Amniotic epithelial cell (primary cell): ENCODE measurements around the gene FAM131B.
A peak's percentile ranks its signal among the peaks of the same experiment; 100 is the strongest.

Experiments
- DNase-seq: peaks from one replicate; pipeline ENCODE4 v3.0.0-alpha.2; 2010; ENCODE audit warnings: low read depth

The FAM131B gene

GRCh38 chr7:143382126-143382790 lies 19.7 kb upstream of the FAM131B start:
- DNase-seq = no peak

DNA sequence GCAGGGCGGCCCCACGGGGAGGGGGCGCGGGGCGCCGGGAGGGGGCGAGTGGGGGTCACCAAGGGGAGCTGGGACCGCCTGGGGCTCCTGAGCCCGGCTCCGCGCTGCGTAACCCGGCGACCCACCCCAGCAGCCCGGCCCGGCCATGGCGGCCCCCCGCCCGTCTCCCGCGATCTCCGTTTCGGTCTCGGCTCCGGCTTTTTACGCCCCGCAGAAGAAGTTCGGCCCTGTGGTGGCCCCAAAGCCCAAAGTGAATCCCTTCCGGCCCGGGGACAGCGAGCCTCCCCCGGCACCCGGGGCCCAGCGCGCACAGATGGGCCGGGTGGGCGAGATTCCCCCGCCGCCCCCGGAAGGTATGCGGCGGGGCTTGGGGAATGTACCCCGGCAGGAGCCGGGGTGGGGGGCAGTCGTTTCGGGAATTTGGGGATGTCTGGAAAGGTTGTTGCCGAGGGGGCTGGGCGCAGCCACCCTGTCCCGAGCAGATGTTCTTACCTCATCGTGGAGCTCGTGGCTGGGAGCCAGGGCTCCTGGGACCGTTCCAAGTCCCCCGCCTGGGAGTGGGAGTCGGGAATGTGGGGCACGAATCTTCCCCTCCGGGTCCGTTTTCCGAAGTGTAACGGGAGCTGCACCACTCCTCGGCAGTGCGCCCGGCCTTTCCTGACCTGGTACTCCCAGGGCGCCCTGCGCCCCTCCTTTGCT lies 19.1 kb upstream of the FAM131B start:
- DNase-seq = peak; percentile 67

DNA sequence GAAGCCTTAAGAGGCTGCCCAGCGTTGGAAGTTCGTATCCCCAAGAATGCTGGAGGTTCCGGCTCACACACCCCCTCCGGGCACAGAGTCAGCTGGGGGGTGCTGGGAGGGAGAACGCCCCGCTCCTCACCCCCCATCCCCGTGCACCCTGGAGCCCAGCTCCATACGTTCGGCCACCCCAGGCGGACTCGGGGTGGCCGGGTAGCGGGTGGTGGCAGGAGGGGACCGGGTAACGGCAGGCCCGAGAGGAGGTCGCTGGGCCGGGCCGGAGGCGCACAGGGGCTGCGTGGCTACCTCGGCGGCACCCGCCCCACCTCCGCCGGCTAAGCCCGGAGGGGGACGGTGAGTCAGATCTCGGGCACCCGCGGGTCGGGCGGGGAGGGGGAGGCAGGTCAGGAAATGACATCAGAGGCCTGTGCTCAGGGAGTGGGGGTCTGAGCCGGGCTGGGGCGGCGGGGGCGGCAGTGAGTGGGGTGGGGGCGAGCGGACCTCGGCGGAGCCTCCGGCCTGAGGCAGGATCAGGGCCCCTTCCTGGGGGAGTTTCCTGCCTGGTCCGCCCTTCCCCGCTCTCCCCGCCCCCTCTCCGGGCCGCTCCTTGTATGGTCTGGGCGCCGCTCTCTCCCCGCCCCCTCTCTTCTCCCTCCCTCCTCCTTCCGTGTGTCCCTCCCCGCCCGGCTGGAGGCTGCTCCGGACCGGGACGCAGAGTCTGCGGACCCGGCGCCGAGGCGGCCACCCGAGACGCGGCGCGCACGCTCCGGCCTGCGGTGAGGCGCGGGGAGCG lies 18.3 kb upstream of the FAM131B start, which contains the start of gene ZYX:
Gene ZYX, plus strand, starts transcription at position 700 of the 781 bp plus-strand sequence. CDS start 227 bp downstream, outside the sequence.
- DNase-seq = peak; percentile 95

GRCh38 chr7:143380260-143380645 lies 17.7 kb upstream of the FAM131B start:
- DNase-seq = peak; percentile 73

- no peak for DNase-seq
Measured at GRCh38 chr7:143379611-143380259, 17.2 kb upstream of the FAM131B start.

- DNase-seq = no peak
Measured at GRCh38 chr7:143376396-143376795, 13.9 kb upstream of the FAM131B start.

DNA sequence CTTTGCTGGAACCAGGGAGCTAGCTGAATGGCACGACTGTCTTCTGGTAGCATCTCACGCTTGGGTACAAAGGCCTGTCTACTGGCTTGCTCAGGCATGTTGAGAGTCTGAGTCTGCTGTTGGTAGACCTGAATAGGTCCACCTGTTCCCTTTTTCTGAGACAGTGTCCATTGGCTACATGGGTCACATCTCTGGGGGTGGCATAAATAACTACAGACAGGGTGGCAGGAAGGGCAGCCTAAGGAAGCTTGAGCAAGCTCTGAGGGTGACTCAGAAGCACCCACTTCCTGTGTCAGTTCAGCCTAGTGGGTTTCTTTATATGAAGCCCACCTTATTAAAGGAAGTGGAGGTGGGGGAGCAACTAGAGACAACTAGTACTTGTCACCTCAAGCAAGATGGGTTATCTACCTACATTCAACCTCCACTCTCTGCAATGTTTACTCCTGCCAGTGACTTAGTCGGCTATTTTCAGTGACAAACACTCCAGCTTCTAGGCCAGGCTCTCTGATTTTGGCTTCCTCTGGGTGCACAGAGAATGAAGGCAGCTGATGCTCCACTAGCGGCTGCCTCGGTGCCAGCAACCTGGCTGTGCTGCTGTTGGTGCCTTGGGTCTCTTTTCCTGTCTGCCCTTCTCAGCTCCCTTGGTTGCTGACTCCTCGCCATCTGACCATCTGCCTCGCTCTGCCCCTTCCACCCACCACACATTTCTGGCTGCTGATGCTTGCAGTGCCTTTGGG lies 13.0 kb upstream of the FAM131B start:
- DNase-seq = no peak

DNA sequence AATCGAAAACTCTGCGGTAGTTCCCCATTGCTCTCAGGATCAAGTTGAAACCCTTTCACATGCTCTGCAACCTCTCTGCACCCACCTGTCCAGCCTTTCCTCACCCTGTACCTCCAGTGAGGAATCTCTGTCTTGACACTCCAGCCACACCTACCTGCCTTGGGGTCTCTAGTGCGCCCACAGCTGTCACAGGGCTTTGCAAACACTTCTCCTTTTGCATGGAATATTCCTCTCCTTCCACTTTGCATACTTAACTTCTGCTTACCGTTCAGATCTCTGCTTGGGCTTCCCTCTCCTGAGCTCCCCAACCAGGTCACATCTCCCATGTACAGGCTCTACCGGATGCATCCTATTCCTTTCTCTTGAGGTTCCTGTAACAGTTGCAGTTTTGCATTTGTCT lies 12.0 kb upstream of the FAM131B start:
- DNase-seq = no peak

GRCh38 chr7:143373255-143373794 lies 10.8 kb upstream of the FAM131B start:
- no peak for DNase-seq

GRCh38 chr7:143372070-143372469 lies 9.6 kb upstream of the FAM131B start:
- DNase-seq = no peak

DNA sequence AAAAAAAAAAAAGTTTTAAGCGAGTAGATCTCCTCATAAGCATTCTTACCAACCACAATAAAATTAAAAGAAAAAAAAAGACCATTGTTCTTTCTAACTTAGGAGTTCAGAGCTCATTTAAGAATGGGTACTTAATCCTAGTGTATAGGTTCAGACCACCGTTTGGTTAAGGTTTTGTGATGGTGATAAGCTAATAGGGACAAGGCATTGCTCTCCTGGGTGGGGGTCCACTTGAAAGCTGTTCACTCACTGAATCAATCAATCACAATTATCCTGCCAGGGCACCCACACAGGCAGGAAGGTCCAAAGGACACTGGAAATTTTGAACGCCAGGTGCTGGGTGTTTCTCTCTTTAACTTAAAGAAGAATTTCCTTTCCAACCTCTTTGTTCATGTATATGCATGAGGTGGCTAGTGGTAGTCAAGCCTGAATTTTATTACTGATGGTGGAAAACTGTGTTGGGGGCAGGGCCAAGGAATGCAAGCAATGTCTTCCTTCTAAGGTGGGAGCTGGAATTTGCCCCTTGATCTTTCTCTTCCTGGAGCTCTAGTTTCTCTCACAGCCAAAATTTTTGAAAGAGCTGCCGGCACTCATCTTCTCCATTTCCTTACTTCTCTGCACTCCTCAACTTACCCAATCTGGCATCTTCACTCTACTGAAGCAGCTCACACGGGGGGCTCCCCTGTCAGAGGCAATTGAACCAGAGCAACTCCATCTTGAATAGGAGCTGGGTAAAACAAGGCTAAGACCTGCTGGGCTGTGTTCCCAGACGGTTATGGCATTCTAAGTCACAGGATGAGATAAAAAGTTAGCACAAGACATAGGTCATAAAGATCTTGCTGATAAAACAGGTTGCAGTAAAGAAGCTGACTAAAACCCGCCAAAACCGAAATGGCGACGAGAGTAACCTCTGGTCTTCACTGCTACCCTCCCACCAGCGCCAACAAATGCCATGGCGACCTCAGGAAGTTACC lies 7.5 kb upstream of the FAM131B start:
- DNase-seq = no peak

GRCh38 chr7:143368387-143368786 lies 5.9 kb upstream of the FAM131B start:
- no peak for DNase-seq

DNA sequence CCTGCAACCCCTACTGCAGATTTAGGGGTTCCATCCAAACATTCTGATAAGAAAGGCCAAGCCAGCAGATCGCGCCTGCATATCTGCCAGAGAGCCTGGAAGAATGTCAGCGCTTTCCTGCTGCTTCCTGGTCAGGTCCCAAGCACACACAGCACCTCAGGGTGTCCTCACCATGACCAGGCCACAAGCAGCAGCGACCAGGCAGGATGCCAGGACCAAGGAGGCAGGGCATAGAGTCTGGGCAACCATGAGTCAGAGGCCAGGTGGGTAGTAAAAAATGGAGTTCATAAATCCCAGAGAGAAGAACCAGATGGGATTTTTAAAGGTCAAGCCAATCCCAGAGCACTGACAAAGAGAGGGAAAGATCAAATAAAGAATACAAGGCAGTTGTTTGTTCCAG lies 5.5 kb upstream of the FAM131B start:
- no peak for DNase-seq

DNA sequence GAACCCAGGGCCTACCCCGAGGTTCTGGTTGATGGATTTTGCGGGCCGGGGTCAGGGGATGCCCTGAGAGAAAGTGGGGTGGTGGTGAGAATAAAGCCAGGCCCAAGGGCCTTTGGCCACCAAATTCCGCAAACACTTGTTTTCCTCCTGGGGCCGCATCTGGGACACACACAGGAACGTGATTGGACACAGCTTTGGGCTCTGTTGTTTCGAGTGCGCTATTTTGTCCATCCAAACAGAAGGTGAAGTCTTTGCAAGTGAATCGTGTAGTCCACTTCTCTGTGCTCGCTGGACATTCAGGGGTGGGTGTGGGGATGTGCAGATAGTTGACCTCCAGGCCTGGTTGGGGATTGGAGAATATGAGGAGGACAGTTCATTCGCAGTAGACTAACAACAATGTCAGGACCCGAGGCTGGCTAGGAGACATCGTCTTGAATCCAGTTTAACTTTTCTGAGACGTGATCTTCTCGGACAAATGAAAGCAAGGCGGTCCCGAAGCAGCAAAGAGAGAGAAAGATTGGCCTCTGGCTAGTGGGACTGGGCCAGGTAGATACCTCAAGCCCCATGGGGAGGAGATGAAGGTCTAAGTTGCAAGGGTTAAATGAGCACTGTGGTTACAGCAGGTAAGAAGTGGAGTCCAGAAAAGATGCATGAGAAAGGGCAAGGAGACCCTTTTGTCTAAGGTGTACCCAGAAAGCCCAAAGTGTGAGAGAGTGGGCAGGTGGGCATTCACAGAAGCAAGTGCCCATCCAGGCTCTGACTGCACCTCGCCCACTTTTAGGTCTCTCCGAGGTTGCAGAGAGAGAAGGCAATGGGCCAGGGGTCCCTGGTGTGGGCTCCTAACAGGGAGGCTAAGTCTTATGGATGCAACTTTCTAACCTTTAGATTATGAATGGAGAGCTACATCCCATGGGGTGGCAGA lies 764 bp upstream of the FAM131B start:
- DNase-seq = no peak

DNA sequence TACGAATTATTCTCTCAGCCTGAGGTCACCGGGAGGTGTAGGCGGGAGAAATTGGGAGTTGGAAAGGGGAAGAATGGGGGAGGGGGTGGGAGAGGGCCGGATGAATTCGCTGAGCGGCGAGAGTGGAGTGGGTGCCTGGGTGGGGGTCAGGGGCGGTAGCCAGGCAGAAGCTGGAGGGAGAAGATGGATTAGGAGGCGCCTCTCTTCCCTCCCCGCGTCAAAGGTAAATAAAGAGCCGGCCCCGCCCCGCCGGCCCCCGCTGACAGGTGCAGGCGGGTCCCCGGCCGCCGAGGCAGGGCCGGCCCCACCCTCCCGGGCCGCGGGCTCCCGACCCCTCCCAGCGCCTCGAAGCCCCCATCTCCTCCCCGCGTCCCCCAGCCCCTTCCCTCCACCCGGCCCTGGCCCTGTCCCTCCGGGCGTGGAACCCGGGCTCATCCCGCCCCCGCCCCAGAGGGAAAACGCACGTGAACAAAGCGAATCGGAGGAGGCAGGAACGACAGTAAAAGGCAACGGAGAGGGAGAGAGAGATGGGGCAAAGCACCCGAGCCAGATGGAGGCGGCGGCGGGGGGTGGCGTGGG lies 872 bp downstream of the FAM131B start:
- no peak for DNase-seq

- DNase-seq = no peak
Measured at GRCh38 chr7:143360788-143361551, 1.5 kb downstream of the FAM131B start.

DNA sequence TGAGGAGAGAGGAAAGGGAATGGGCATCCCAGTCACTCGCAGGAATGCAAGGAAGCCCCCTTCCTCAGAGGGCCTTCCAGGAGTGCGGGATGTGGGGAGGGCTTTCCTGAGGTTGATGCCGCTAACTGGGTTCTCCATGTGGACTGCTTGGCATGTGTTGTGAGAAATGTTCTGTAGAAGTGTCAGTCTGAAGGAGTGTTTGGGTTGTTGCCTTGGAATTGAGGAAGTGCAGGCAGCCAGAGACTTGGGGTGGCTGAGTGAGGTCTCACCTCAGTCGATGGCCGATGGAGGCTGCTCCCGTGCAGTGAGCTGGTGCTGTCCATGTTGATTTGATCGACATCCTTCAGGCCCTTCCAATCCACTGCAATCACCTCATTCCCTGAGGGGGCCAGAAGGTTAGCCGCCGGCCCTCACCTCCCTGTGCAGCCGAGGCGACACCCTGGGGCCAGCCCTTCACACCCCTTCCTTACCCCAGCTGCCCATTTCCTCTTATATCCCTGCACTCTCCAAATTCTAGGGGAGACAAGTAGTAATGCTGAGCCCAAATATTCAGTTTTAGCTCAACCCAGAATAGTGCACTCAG lies 2.7 kb downstream of the FAM131B start:
- DNase-seq = no peak

DNA sequence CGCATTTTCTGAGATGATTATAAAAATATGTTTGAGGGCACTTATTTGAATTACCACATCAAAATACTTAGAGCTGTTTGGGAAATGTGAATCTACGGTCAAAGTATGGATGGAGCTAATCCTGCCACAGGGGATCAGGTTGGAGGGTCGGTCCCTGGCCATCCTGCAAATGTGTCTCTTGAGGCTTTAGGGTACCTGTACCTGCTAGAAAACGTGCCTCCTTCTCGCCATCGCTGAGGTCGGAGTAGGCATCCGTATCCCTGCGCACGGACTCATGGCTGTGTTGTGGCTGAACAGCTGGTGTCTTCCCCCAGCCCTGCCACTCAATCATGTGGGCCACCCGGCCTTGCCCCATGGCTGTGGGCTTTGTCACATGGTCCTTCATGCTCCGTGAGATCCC lies 3.9 kb downstream of the FAM131B start:
- no peak for DNase-seq
